Activated CD4-positive, alpha-beta T cell treated with anti-CD3 and anti-CD28 coated beads for 36 hours (primary cell): Measurements from ENCODE around the gene CBX4. TPM values are rescaled to one million over a fixed set of nuclear protein-coding genes. Genes with fewer than 3 reads are reported as not detected.

Experiments
- ATAC-seq: fragments of 200-7000 bp; cut with Tn5 transposase; one replicate; pipeline ENCODE4 v1.10.0; 2021; ENCODE audit warnings: mild to moderate bottlenecking, moderate library complexity
- CTCF ChIA-PET: fragments of 350-600 bp; sonication (Branson Sonifier 250); formaldehyde crosslinking; loops from one replicate; lab custom pipeline; 2021; ENCODE audit warnings: antibody characterized with exemption; lab: Charles Lee
- POLR2A ChIA-PET: fragments of 350-600 bp; sonication (Branson Sonifier 250); formaldehyde crosslinking; loops from one replicate; lab custom pipeline; 2021; ENCODE audit warnings: antibody characterized with exemption, inconsistent platforms; lab: Charles Lee
- DNase-seq: peaks from one replicate; pipeline ENCODE4 v3.0.0-alpha.2; 2020
- H3K27ac Mint-ChIP-seq: one replicate; pipeline ENCODE4 v1.8.0; 2021; ENCODE audit warnings: mixed read lengths
- H3K27me3 Mint-ChIP-seq: one replicate; pipeline ENCODE4 v1.8.0; 2021; ENCODE audit warnings: mixed read lengths
- H3K36me3 Mint-ChIP-seq: one replicate; pipeline ENCODE4 v1.8.0; 2021; ENCODE audit warnings: low read depth, mixed read lengths
- H3K4me1 Mint-ChIP-seq: one replicate; pipeline ENCODE4 v1.8.0; 2021; ENCODE audit warnings: mixed read lengths
- H3K4me3 Mint-ChIP-seq: one replicate; pipeline ENCODE4 v1.8.0; 2021; ENCODE audit warnings: mild to moderate bottlenecking, moderate library complexity, mixed read lengths
- H3K9me3 Mint-ChIP-seq: one replicate; pipeline ENCODE4 v1.8.0; 2021; ENCODE audit warnings: low read depth, mixed read lengths
- intact Hi-C, 2 experiments: fragments of 100-400 bp; cut with DNase I in 1 of 2; cut with micrococcal nuclease in 1 of 2; formaldehyde crosslinking; loops; one replicate each; pipeline versions ENCODE4 v1.14.2 to v1.15.1; 2022 to 2024; cut with DNase I, micrococcal nuclease
- total RNA-seq, 2 experiments: library from RNA; stranded (reverse); gene quantifications; one replicate each; pipeline ENCODE4 v1.2.3, GENCODE V29; 2021

CBX4 gene
- total RNA-seq, 2 experiments from 2014 or later, result 14.9 to 18.5 TPM

DNA sequence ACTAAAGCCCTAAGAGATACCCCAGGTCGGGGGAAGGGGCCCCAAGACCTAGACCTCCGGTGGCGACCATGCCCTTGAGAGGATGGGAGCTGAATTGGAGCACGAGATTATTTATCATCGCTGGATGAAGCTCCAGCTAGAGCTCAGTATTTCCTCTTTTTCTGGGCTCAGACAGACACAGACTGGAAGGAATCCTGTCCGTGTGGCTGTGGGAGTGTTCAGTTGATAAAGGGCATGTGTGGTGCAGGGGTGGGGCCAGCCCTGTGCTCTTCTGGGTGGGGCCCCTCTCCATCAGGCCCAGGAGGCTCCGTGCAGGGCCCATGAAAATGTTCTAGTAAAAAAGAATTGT, 6.3 kb upstream of the CBX4 start:
- no peak for ATAC-seq
- no peak overlapping the region for H3K4me3 Mint-ChIP-seq
- intact Hi-C loops, result no loop called here
- H3K36me3 Mint-ChIP-seq, result no peaks in the 10 kb centered on the region
- no peak for DNase-seq
- peaks cover 23% of the 10 kb centered on the region for H3K4me1 Mint-ChIP-seq
- POLR2A ChIA-PET, result no interaction called here
- no peak overlapping the region for H3K27ac Mint-ChIP-seq
- no peaks in the 10 kb centered on the region for H3K9me3 Mint-ChIP-seq
- H3K27me3 Mint-ChIP-seq, result peaks cover 35% of the 10 kb centered on the region
- CTCF ChIA-PET, result interaction anchor here (0.6 to 1.6 kb wide), 8 partner anchors 12 to 145 kb away, joined by 3 to 5 read pairs (median 3); no protein-coding TSS in a partner anchor

DNA sequence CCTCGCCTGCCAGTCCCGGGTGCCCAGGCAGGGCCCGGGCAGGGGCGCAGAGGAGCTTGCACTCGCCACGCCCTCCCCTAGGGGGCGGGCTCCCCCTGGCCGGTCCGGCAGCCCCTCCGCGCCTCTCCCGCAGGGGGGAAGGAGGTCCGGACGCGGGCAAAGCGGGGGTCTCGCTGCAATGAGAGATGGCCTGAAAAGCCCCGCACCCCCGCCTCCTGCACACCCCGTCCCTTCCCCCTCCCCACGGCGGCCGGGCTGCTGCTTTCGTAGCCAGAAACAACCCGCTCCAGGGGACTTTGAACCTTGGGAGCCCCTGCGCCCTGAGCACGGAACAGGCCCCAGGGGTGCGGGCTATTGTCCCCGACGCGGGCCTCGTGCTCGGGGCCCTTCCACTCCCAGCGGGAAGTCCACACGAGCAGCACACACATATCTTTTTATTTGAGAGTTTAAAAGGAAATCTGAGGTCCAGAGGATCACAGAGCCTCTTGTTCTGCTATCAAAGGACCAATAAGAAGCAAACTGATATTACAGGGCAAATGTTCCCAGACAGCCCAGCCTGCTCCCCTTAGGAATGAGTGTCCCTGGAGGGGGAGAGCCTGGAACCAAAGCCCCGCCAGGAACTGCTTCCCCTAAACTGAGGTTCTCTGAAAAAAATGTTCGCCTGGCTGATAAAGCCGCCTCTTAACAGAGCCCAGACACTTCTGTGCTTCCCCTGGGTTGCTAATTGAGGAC, 5.8 kb upstream of the CBX4 start:
- POLR2A ChIA-PET, result no interaction called here

DNA sequence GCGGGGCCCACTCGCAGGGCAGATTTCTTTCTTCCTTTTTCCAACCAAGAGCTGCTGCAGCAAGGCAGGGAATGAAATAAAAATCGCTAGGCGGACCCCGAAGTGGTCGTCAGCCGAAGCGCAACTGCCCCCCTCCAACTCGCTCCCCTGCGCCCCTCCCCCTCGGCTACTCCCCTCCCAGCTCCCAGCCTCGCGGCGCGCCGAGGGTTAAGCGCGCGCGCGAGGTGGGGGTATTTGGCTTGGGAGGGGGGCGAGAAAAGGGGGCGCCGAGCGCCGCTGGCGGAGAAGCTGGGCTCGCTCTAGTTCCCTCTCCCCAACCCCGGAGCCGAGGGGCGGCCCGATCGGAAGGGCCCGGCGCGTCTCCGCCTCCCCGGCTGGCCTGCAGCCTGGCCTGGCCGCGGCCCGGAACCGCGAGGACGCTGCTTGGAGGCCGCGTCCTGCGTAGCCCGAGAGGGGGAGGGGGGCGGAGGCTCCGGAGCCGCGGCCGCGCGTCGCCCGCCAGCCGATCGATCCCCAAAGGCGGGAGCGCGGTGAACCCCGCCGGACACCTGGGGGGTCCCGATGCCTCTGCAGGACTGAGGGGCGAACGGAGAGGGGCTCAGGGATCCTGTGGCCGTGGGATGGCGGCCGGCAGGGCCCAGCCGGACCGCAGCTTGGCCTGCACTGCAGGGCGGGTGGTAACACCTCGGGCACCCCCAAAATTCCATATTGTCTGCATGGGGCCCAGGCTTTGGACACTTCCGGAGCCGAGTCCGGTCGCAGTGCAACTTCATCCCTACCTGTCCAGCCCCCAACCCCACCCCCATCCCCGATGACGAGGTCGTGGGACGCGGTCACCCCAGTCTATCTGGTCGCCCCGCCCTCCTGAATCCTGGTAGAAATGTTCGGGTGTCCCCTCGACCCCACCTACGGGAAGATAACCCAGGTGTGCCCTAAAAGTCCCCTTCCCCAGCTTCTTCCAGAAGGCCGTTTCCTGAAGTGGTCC, 4.9 kb upstream of the CBX4 start:
- peak overlapping the region; percentile 59 for H3K4me3 Mint-ChIP-seq
- no peaks in the 10 kb centered on the region for H3K9me3 Mint-ChIP-seq
- H3K27me3 Mint-ChIP-seq, result peaks cover 41% of the 10 kb centered on the region
- no peaks in the 10 kb centered on the region for H3K36me3 Mint-ChIP-seq
- DNase-seq (peak; percentile 25), ATAC-seq (no peak)
- H3K4me1 Mint-ChIP-seq, result peaks cover 27% of the 10 kb centered on the region
- intact Hi-C loops, result loop anchor here in 1 of 2 experiments (1.0 kb wide), 1 partner anchor 147 kb away; no protein-coding TSS in a partner anchor
- H3K27ac Mint-ChIP-seq, result no peak overlapping the region
- ChIA-PET POLR2A (no interaction called here), CTCF (interaction anchor here (0.7 to 1.2 kb wide), 4 partner anchors 31 to 161 kb away, joined by 3 to 4 read pairs (median 3); no protein-coding TSS in a partner anchor)

More for the DNA sequence above, 5.8 kb upstream of the CBX4 start:
- peak; percentile 73 for DNase-seq
- intact Hi-C loops, result loop anchor here in 1 of 2 experiments (1.0 kb wide), 1 partner anchor 146 kb away; no protein-coding TSS in a partner anchor
- Mint-ChIP-seq H3K36me3 (no peaks in the 10 kb centered on the region), H3K4me1 (peaks cover 24% of the 10 kb centered on the region), H3K9me3 (no peaks in the 10 kb centered on the region), H3K4me3 (no peak overlapping the region), H3K27me3 (peaks cover 38% of the 10 kb centered on the region), H3K27ac (no peak overlapping the region)
- CTCF ChIA-PET, result interaction anchor here (0.6 to 1.2 kb wide), 7 partner anchors 30 to 160 kb away, joined by 3 to 5 read pairs (median 3); no protein-coding TSS in a partner anchor
- peak; percentile 65 for ATAC-seq

- peaks cover 27% of the 10 kb centered on the region for H3K4me1 Mint-ChIP-seq
- ChIA-PET POLR2A (no interaction called here), CTCF (interaction anchor here (1.2 kb wide), 1 partner anchor 39 kb away, joined by 4 read pairs; no protein-coding TSS in a partner anchor)
- peak overlapping the region; percentile 59 for H3K4me3 Mint-ChIP-seq
- no peaks in the 10 kb centered on the region for H3K9me3 Mint-ChIP-seq
- no peak for ATAC-seq
- peak; percentile 47 for DNase-seq
- intact Hi-C loops, result no loop called here
- H3K27ac Mint-ChIP-seq, result no peak overlapping the region
- no peaks in the 10 kb centered on the region for H3K36me3 Mint-ChIP-seq
- peaks cover 41% of the 10 kb centered on the region for H3K27me3 Mint-ChIP-seq
These were observed 4.2 kb upstream of the CBX4 start for GRCh38 chr17:79843474-79843815.

GRCh38 chr17:79842656-79843473, 3.6 kb upstream of the CBX4 start:
- Mint-ChIP-seq H3K36me3 (peaks cover 3% of the 10 kb centered on the region), H3K9me3 (no peaks in the 10 kb centered on the region), H3K27ac (no peak overlapping the region), H3K4me1 (peaks cover 32% of the 10 kb centered on the region), H3K27me3 (peaks cover 38% of the 10 kb centered on the region), H3K4me3 (peak overlapping the region; percentile 49)
- ATAC-seq (no peak), DNase-seq (peak; percentile 56)
- POLR2A ChIA-PET, result no interaction called here
- CTCF ChIA-PET, result interaction anchor here (1.0 to 1.1 kb wide), 2 partner anchors 8 to 43 kb away, joined by 3 read pairs; no protein-coding TSS in a partner anchor
- intact Hi-C loops, result no loop called here

DNA sequence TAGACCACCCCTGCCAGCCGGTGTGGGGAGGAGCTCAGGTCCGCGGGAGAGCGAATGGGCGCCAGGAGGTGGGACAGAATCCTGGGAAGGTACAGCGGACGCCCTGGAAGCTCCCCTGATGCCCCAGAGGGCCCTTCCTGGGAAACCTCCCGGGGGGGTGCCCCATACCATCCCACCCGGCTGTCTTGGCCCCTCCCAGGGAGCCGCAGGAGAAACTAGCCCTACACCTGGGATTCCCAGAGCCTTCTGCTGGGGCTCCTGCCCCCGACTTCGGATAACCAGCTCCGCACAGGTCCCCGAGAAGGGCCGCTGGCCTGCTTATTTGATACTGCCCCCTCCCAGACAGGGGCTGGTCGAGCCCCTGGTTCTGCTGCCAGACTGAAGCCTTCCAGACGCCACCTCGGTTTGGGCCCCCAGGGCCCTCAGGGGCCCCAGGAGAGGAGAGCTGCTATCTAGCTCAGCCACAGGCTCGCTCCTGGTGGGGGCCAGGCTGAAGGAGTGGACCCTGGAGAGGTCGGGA, 3.0 kb upstream of the CBX4 start:
- CTCF ChIA-PET, result interaction anchor here (0.6 to 1.1 kb wide), 3 partner anchors 9 to 328 kb away, joined by 3 to 5 read pairs (median 3); no protein-coding TSS in a partner anchor
- POLR2A ChIA-PET, result no interaction called here
- no peaks in the 10 kb centered on the region for H3K9me3 Mint-ChIP-seq
- DNase-seq, result peak; percentile 13
- H3K27ac Mint-ChIP-seq, result no peak overlapping the region
- no peak overlapping the region for H3K4me3 Mint-ChIP-seq
- H3K36me3 Mint-ChIP-seq, result peaks cover 3% of the 10 kb centered on the region
- no peak for ATAC-seq
- peaks cover 38% of the 10 kb centered on the region for H3K4me1 Mint-ChIP-seq
- intact Hi-C loops, result no loop called here
- H3K27me3 Mint-ChIP-seq, result peaks cover 38% of the 10 kb centered on the region

- Mint-ChIP-seq H3K36me3 (peaks cover 3% of the 10 kb centered on the region), H3K9me3 (no peaks in the 10 kb centered on the region), H3K4me3 (no peak overlapping the region), H3K27me3 (peaks cover 38% of the 10 kb centered on the region), H3K27ac (no peak overlapping the region), H3K4me1 (peaks cover 44% of the 10 kb centered on the region)
- no peak for ATAC-seq
- ChIA-PET POLR2A (no interaction called here), CTCF (interaction anchor here (0.6 to 2.5 kb wide), 7 partner anchors 10 to 1162 kb away, joined by 3 to 14 read pairs (median 3); no protein-coding TSS in a partner anchor)
- DNase-seq, result peak; percentile 51
- intact Hi-C loops, result loop anchor here in 1 of 2 experiments (2.0 kb wide), 1 partner anchor 37 kb away; no protein-coding TSS in a partner anchor
These were observed 2.3 kb upstream of the CBX4 start for GRCh38 chr17:79841369-79842135.

DNA sequence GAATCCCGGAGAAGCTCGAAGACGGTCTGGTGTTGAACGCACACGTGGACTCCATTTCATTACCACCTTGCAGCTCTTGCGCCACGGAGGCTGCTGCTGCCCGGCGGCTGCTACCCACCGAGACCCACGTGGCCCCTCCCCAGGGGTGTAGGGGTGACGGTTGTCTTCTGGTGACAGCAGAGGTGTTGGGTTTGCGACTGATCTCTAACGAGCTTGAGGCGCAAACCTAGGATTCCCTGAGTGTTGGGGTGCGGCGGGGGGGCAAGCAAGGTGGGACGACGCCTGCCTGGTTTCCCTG, 1.7 kb upstream of the CBX4 start:
- Mint-ChIP-seq H3K27me3 (peaks cover 36% of the 10 kb centered on the region), H3K4me3 (no peak overlapping the region), H3K9me3 (no peaks in the 10 kb centered on the region), H3K4me1 (peaks cover 44% of the 10 kb centered on the region), H3K27ac (no peak overlapping the region), H3K36me3 (peaks cover 3% of the 10 kb centered on the region)
- ATAC-seq, result no peak
- DNase-seq, result no peak
- POLR2A ChIA-PET, result interaction anchor here (0.5 kb wide), 1 partner anchor 1046 kb away, joined by 11 read pairs; no protein-coding TSS in a partner anchor
- intact Hi-C loops, result loop anchor here in 1 of 2 experiments (2.0 kb wide), 1 partner anchor 36 kb away; no protein-coding TSS in a partner anchor
- CTCF ChIA-PET, result interaction anchor here (0.6 to 2.5 kb wide), 7 partner anchors 28 to 1163 kb away, joined by 3 to 14 read pairs (median 3); no protein-coding TSS in a partner anchor

DNA sequence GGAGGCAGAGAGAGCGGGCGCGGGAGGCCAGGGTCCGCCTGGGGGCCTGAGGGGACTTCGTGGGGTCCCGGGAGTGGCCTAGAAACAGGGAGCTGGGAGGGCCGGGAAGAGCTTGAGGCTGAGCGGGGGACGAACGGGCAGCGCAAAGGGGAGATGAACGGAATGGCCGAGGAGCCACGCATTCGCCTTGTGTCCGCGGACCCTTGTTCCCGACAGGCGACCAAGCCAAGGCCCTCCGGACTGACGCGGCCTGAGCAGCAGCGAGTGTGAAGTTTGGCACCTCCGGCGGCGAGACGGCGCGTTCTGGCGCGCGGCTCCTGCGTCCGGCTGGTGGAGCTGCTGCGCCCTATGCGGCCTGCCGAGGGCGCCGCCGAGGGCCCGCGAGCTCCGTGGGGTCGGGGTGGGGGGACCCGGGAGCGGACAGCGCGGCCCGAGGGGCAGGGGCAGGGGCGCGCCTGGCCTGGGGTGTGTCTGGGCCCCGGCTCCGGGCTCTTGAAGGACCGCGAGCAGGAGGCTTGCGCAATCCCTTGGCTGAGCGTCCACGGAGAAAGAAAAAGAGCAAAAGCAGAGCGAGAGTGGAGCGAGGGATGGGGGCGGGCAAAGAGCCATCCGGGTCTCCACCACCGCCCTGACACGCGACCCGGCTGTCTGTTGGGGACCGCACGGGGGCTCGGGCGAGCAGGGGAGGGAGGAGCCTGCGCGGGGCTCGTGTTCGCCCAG, 1.2 kb upstream of the CBX4 start:
- DNase-seq (peak; percentile 69), ATAC-seq (no peak)
- Mint-ChIP-seq H3K27me3 (peaks cover 31% of the 10 kb centered on the region), H3K27ac (no peak overlapping the region), H3K9me3 (no peaks in the 10 kb centered on the region), H3K4me3 (peak overlapping the region; percentile 21), H3K36me3 (peaks cover 3% of the 10 kb centered on the region), H3K4me1 (peaks cover 44% of the 10 kb centered on the region)
- ChIA-PET CTCF (interaction anchor here (0.9 to 2.5 kb wide), 10 partner anchors 10 to 153 kb away, joined by 3 to 14 read pairs (median 3); partner anchors contain the start of gene CBX8), POLR2A (interaction anchor here (0.5 to 2.2 kb wide), 5 partner anchors 27 to 1046 kb away, joined by 3 to 11 read pairs (median 6); no protein-coding TSS in a partner anchor)
- intact Hi-C loops, result loop anchor here in 1 of 2 experiments (2.0 kb wide), 1 partner anchor 36 kb away; no protein-coding TSS in a partner anchor
